ENCODE measurements around the gene MLST8. TPM values are rescaled to one million over a fixed set of nuclear protein-coding genes. Genes with fewer than 3 reads are reported as not detected.

MLST8 gene
- total RNA-seq, 1 donor from 2014 or later = 22.2 TPM

GRCh38 chr16:2173366-2173765, 31.9 kb upstream of the MLST8 start:
- no peak for DNase-seq (ENCODE audit: low read depth)

DNA sequence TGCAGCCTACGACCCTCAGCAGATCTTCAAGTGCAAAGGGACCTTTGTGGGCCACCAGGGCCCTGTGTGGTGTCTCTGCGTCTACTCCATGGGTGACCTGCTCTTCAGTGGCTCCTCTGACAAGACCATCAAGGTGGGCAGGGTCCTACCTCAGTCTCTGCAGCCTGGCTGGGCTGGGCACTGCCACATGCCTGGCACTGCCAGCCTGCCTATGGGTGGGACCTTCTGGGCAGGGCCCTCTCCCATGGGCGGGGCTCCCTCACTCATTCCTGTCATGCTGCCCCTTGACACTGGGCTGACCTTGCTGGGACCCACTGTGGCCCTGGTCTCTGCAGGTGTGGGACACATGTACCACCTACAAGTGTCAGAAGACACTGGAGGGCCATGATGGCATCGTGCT, 31.3 kb upstream of the MLST8 start:
- no peak for DNase-seq (ENCODE audit: low read depth)

GRCh38 chr16:2174396-2175131, 30.7 kb upstream of the MLST8 start:
- DNase-seq (ENCODE audit: low read depth) = no peak

DNA sequence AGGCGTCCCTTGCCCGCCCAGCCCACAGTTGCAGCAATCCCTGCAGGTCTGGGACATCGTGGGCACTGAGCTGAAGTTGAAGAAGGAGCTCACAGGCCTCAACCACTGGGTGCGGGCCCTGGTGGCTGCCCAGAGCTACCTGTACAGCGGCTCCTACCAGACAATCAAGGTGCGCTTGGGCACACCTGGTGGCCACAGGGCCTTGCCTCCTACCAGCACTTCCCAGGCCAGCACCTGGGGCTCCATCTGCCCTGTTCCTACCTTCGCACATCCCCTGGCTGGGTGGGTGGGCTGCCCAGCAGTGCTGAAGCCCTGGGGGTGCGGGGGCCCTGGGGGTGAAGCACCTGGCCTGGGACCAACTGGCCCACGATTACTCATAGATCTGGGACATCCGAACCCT, 29.8 kb upstream of the MLST8 start:
- no peak for DNase-seq (ENCODE audit: low read depth)

GRCh38 chr16:2176047-2176446, 29.2 kb upstream of the MLST8 start:
- no peak for DNase-seq (ENCODE audit: low read depth)

GRCh38 chr16:2177101-2177500, 28.2 kb upstream of the MLST8 start:
- DNase-seq (ENCODE audit: low read depth) = no peak

DNA sequence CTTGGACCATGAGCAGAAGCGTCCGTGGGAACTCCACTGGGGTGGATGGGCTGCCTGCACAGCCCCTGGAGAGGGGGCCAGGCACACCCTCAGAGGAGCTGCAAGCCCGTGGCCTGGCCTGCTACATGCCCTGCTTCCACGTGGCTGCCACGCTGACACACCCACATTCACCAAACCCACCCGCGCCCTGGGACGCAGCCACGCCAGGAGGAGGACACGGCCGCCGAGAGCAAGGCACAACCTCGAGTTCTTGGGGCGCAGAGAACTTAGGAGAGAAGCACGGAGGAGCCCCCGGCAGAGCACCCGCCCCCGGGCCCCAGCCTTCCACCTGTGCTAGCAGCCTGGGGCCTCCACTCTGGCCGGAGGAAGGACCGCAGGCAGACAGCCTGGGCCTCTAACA, 27.7 kb upstream of the MLST8 start:
- DNase-seq (ENCODE audit: low read depth) = no peak

GRCh38 chr16:2178321-2179106, 26.7 kb upstream of the MLST8 start:
- no peak for DNase-seq (ENCODE audit: low read depth)

DNA sequence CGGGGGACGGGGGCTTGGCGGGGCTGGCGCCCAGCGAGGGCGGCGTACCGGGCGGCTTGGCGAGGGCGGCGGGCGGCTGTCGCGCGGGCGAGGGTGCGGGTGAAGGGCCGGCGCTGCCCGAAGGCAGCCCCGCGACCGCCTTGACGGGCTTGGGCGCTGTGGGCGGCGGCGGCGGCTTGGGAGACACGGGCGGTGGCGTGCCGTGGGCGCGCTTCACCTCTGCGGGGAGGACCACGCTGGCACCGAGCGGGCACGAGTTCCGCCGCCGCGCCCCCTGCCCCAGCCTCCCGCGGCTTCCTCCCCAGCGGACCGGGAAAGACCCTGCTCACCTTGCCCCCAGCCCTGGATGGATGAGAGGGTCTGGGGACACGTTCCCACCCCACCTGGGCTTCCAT, 26.1 kb upstream of the MLST8 start:
- DNase-seq (ENCODE audit: low read depth) = no peak

DNA sequence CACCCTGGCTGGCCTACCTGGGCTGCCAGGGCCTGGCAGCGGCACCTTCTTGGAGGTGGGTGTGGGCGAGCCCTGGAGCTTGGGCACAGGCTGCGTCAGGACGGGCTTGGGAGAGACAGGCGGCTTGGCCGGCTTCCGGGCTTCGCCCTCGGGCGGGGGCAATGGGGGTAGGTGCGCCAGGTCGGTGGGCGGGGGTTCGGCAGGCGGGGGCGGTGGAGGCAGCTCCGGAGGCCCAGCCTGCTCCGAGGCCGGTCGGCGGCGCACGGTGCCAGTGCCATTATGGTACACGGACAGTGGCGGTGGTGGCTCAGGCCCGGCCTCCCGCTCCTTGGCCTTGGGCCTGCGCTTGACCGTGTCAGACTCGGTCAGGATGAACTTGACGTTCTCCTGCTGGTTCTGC, 25.7 kb upstream of the MLST8 start:
- no peak for DNase-seq (ENCODE audit: low read depth)

- no peak for DNase-seq (ENCODE audit: low read depth)
Measured at GRCh38 chr16:2180461-2180860, 24.8 kb upstream of the MLST8 start.

DNA sequence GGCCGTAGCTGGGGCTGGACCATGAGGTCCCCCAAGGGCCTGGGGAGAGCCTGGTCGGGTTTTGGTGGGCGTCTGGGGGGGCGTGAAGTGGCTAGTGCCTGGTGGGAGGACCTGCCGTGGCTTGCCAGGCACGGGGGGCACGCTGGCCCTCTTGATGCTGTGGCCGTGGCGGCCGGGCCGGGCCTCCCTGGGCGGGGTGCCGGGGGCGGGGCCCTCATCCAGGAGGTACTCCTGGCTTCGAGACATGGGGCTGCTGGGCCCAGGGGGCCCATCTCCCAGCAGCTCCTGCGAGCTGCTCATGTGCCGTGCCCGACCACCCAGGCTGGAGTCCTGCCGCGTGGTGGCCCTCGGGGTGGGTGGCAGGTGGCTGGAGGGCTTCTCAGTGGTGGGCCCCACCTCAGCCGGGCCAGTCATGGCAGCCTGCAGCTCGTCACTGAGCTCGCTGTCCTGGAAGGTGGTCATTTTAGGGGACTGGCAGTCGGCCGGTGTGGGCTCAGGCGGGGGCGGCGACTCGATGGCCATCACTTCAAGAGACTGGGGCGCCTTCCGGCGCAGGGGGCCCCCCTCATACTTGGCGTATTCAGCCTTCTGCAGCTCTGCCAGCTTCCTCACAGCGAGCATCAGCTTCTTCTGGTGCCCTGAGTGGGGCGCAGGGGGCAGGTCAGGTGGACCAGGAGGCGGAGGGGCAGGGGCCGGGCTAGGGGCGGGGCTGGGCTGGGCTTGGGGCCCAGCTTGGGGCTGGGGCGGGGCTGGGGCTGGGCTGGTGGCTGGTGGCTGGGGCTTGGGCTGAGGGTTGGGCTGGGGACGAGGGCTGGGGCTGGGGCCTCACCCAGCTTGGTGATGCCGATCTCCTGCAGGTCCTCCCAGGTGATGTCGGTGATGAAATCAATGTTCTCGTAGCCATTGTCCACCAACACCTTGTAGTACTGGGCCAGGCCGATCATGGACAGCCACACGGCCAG, 24.0 kb upstream of the MLST8 start:
- DNase-seq (ENCODE audit: low read depth) = no peak

- no peak for DNase-seq (ENCODE audit: low read depth)
Measured at GRCh38 chr16:2181952-2182351, 23.3 kb upstream of the MLST8 start.

GRCh38 chr16:2183671-2184070, 21.6 kb upstream of the MLST8 start:
- DNase-seq (ENCODE audit: low read depth) = no peak

- DNase-seq (ENCODE audit: low read depth) = no peak
Measured at GRCh38 chr16:2184346-2184745, 20.9 kb upstream of the MLST8 start.

GRCh38 chr16:2184962-2185361, 20.3 kb upstream of the MLST8 start:
- DNase-seq (ENCODE audit: low read depth) = no peak

DNA sequence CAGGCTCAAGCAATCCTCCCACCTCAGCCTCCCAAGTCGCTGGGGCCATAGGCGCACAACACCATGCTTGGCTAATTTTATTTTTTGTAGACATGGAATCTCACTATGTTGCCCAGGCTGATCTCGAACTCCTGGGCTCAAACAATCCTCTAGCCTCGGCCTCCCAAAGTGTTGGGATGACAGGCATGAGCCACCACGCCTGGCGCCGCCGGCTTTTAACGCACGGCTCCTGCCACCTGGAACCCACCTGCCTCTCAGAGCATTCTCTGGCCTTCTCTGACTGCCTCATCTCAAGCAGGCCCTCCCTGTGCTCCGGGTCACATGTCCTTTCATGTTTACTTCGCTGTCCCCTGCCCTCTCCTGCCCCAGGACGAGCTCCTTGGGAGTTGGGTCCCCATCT, 19.2 kb upstream of the MLST8 start:
- no peak for DNase-seq (ENCODE audit: low read depth)

GRCh38 chr16:2186505-2186904, 18.7 kb upstream of the MLST8 start:
- DNase-seq (ENCODE audit: low read depth) = no peak

GRCh38 chr16:2187212-2187611, 18.0 kb upstream of the MLST8 start:
- no peak for DNase-seq (ENCODE audit: low read depth)

DNA sequence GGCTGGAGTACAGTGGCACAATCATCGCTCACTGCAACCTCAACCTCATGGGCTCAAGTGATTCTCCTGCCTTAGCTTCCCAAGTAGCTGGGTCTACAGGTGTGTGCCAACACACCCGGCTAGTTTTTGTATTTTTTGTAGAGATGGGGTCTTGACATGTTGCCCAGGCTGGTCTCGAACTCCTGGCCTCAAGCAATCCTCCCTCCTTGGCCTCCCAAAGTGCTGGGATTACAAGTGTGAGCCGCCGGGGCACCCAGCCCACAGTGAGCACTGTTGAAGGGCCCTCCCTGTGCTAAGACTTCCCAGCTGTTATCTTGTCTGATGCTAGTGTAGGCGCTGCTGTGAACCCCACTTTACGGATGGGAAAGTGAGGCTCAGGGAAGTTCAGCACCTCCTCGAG, 16.9 kb upstream of the MLST8 start:
- DNase-seq (ENCODE audit: low read depth) = no peak

GRCh38 chr16:2189252-2189893, 15.9 kb upstream of the MLST8 start:
- DNase-seq (ENCODE audit: low read depth) = no peak

Data from renal cortical epithelial cell (primary cell).